Activated naive CD4-positive, alpha-beta T cell treated with anti-CD3 and anti-CD28 coated beads, Interleukin-2, amount 50 U/mL, for 24 hours (primary cell): ENCODE measurements around the gene TMPRSS11F.
"Not testable (repeated sequence)": the region's sequence is repeated elsewhere in the genome, so short reads cannot be mapped to it uniquely, and the experiment has no call there.

Experiments used
- H3K27ac Mint-ChIP-seq: one replicate; pipeline ENCODE4 v1.8.0; 2021; ENCODE audit warnings: mild to moderate bottlenecking, mixed read lengths
- H3K27me3 Mint-ChIP-seq: one replicate; pipeline ENCODE4 v1.8.0; 2021; ENCODE audit warnings: mixed read lengths
- H3K36me3 Mint-ChIP-seq: one replicate; pipeline ENCODE4 v1.8.0; 2021; ENCODE audit warnings: mixed read lengths
- H3K4me1 Mint-ChIP-seq: one replicate; pipeline ENCODE4 v1.8.0; 2021; ENCODE audit warnings: mixed read lengths
- H3K4me3 Mint-ChIP-seq: one replicate; pipeline ENCODE4 v1.8.0; 2021; ENCODE audit warnings: mild to moderate bottlenecking, mixed read lengths
- H3K9me3 Mint-ChIP-seq: one replicate; pipeline ENCODE4 v1.8.0; 2021; ENCODE audit warnings: mixed read lengths

Gene TMPRSS11F

GRCh38 chr4:68129793-68130192 is at the start of gene TMPRSS11F:
TMPRSS11F (minus strand) TSS chr4:68129869; CDS start chr4:68129820, 49 bp downstream.
- H3K4me3 Mint-ChIP-seq: no peak within 1 kb of the TSS
- no peaks in the 10 kb centered on the region for H3K36me3 Mint-ChIP-seq
- H3K9me3 Mint-ChIP-seq: peaks cover 4% of the 10 kb centered on the region
- no peaks in the 10 kb centered on the region for H3K4me1 Mint-ChIP-seq
- peaks cover 2% of the 10 kb centered on the region for H3K27me3 Mint-ChIP-seq
- no peak within 1 kb of the TSS for H3K27ac Mint-ChIP-seq

- H3K9me3 Mint-ChIP-seq: no peaks in the 10 kb centered on the region
- H3K27ac Mint-ChIP-seq: no peak overlapping the region
- H3K36me3 Mint-ChIP-seq: no peaks in the 10 kb centered on the region
- peaks cover 9% of the 10 kb centered on the region for H3K27me3 Mint-ChIP-seq
- no peaks in the 10 kb centered on the region for H3K4me1 Mint-ChIP-seq
- H3K4me3 Mint-ChIP-seq: no peak overlapping the region
These were observed 47.2 kb upstream of the TMPRSS11F start for GRCh38 chr4:68176904-68177303.

- Mint-ChIP-seq H3K36me3 (no peaks in the 10 kb centered on the region), H3K4me1 (no peaks in the 10 kb centered on the region), H3K27ac (no peak overlapping the region), H3K4me3 (no peak overlapping the region), H3K9me3 (no peaks in the 10 kb centered on the region), H3K27me3 (peaks cover 9% of the 10 kb centered on the region)
These were observed 46.8 kb upstream of the TMPRSS11F start for GRCh38 chr4:68176500-68176899.

GRCh38 chr4:68175562-68176155 is 46.0 kb upstream of the TMPRSS11F start:
- H3K27me3 Mint-ChIP-seq: peaks cover 7% of the 10 kb centered on the region
- H3K4me1 Mint-ChIP-seq: no peaks in the 10 kb centered on the region
- H3K9me3 Mint-ChIP-seq: no peaks in the 10 kb centered on the region
- no peak overlapping the region for H3K27ac Mint-ChIP-seq
- no peak overlapping the region for H3K4me3 Mint-ChIP-seq
- no peaks in the 10 kb centered on the region for H3K36me3 Mint-ChIP-seq

- not testable (repeated sequence) for H3K27me3 Mint-ChIP-seq, H3K9me3 Mint-ChIP-seq, H3K4me3 Mint-ChIP-seq, H3K36me3 Mint-ChIP-seq, H3K4me1 Mint-ChIP-seq, H3K27ac Mint-ChIP-seq
These were observed 44.7 kb upstream of the TMPRSS11F start for GRCh38 chr4:68174389-68174788.

GRCh38 chr4:68172147-68172546 is 42.5 kb upstream of the TMPRSS11F start:
- H3K27ac Mint-ChIP-seq, H3K9me3 Mint-ChIP-seq, H3K4me1 Mint-ChIP-seq, H3K4me3 Mint-ChIP-seq, H3K36me3 Mint-ChIP-seq: not testable (repeated sequence)
- H3K27me3 Mint-ChIP-seq: peaks cover 13% of the 10 kb centered on the region

GRCh38 chr4:68167706-68168105 is 38.0 kb upstream of the TMPRSS11F start:
- Mint-ChIP-seq H3K4me3 (no peak overlapping the region), H3K9me3 (no peaks in the 10 kb centered on the region), H3K4me1 (no peaks in the 10 kb centered on the region), H3K36me3 (no peaks in the 10 kb centered on the region), H3K27me3 (peaks cover 12% of the 10 kb centered on the region), H3K27ac (no peak overlapping the region)

GRCh38 chr4:68167166-68167565 is 37.5 kb upstream of the TMPRSS11F start:
- no peak overlapping the region for H3K27ac Mint-ChIP-seq
- H3K4me3 Mint-ChIP-seq: no peak overlapping the region
- H3K27me3 Mint-ChIP-seq: peaks cover 16% of the 10 kb centered on the region
- no peaks in the 10 kb centered on the region for H3K36me3 Mint-ChIP-seq
- no peaks in the 10 kb centered on the region for H3K9me3 Mint-ChIP-seq
- H3K4me1 Mint-ChIP-seq: no peaks in the 10 kb centered on the region

- Mint-ChIP-seq H3K4me1 (no peaks in the 10 kb centered on the region), H3K27me3 (peaks cover 15% of the 10 kb centered on the region), H3K36me3 (no peaks in the 10 kb centered on the region), H3K4me3 (no peak overlapping the region), H3K9me3 (no peaks in the 10 kb centered on the region), H3K27ac (no peak overlapping the region)
These were observed 34.1 kb upstream of the TMPRSS11F start for GRCh38 chr4:68163754-68164153.

GRCh38 chr4:68162196-68162595 is 32.5 kb upstream of the TMPRSS11F start:
- Mint-ChIP-seq H3K4me1 (no peaks in the 10 kb centered on the region), H3K27me3 (peaks cover 12% of the 10 kb centered on the region), H3K4me3 (no peak overlapping the region), H3K9me3 (no peaks in the 10 kb centered on the region), H3K36me3 (no peaks in the 10 kb centered on the region), H3K27ac (no peak overlapping the region)

GRCh38 chr4:68152411-68152810 is 22.7 kb upstream of the TMPRSS11F start:
- H3K4me1 Mint-ChIP-seq: no peaks in the 10 kb centered on the region
- peaks cover 3% of the 10 kb centered on the region for H3K27me3 Mint-ChIP-seq
- H3K36me3 Mint-ChIP-seq: no peaks in the 10 kb centered on the region
- peaks cover 3% of the 10 kb centered on the region for H3K9me3 Mint-ChIP-seq
- H3K4me3 Mint-ChIP-seq: no peak overlapping the region
- no peak overlapping the region for H3K27ac Mint-ChIP-seq

GRCh38 chr4:68148800-68149685 is 19.4 kb upstream of the TMPRSS11F start:
- no peak overlapping the region for H3K4me3 Mint-ChIP-seq
- no peaks in the 10 kb centered on the region for H3K4me1 Mint-ChIP-seq
- no peak overlapping the region for H3K27ac Mint-ChIP-seq
- H3K27me3 Mint-ChIP-seq: peaks cover 2% of the 10 kb centered on the region
- peaks cover 7% of the 10 kb centered on the region for H3K9me3 Mint-ChIP-seq
- no peaks in the 10 kb centered on the region for H3K36me3 Mint-ChIP-seq

- Mint-ChIP-seq H3K27me3 (peaks cover 2% of the 10 kb centered on the region), H3K4me1 (no peaks in the 10 kb centered on the region), H3K27ac (no peak overlapping the region), H3K4me3 (no peak overlapping the region), H3K36me3 (no peaks in the 10 kb centered on the region), H3K9me3 (peaks cover 7% of the 10 kb centered on the region)
These were observed 17.4 kb upstream of the TMPRSS11F start for GRCh38 chr4:68147079-68147478.

- Mint-ChIP-seq H3K9me3 (peaks cover 7% of the 10 kb centered on the region), H3K36me3 (no peaks in the 10 kb centered on the region), H3K27me3 (no peaks in the 10 kb centered on the region), H3K27ac (no peak overlapping the region), H3K4me1 (no peaks in the 10 kb centered on the region), H3K4me3 (no peak overlapping the region)
These were observed 15.6 kb upstream of the TMPRSS11F start for GRCh38 chr4:68145261-68145660.

GRCh38 chr4:68141852-68142251 is 12.2 kb upstream of the TMPRSS11F start:
- Mint-ChIP-seq H3K9me3 (no peaks in the 10 kb centered on the region), H3K4me1 (no peaks in the 10 kb centered on the region), H3K36me3 (no peaks in the 10 kb centered on the region), H3K4me3 (no peak overlapping the region), H3K27me3 (no peaks in the 10 kb centered on the region), H3K27ac (no peak overlapping the region)

GRCh38 chr4:68132342-68132741 is 2.7 kb upstream of the TMPRSS11F start:
- no peaks in the 10 kb centered on the region for H3K36me3 Mint-ChIP-seq
- H3K4me3 Mint-ChIP-seq: no peak overlapping the region
- no peaks in the 10 kb centered on the region for H3K4me1 Mint-ChIP-seq

More at GRCh38 chr4:68132342-68132741, 2.7 kb upstream of the TMPRSS11F start:
- Mint-ChIP-seq H3K27ac (no peak overlapping the region), H3K27me3 (peaks cover 2% of the 10 kb centered on the region), H3K9me3 (peaks cover 4% of the 10 kb centered on the region)
